HEK293T (cell line): Measurements from ENCODE around the gene BTAF1.

ENCODE experiments used
- BHLHE40 ChIP-seq: fragments of 450-650 bp; IDR thresholded peaks from 2 replicates; pipeline ENCODE4 v1.6.1; 2016; ENCODE audit warnings: mild to moderate bottlenecking, moderate library complexity, borderline replicate concordance
- CTBP1 ChIP-seq: fragments of 450-650 bp; IDR thresholded peaks from 2 replicates; pipeline ENCODE4 v1.6.1; 2016; ENCODE audit warnings: borderline replicate concordance
- ELF4 ChIP-seq: fragments of 450-650 bp; IDR thresholded peaks from 2 replicates; pipeline ENCODE4 v1.6.1; 2017; ENCODE audit warnings: antibody characterized with exemption
- FOXA1 ChIP-seq: fragments of 450-650 bp; IDR thresholded peaks from 2 replicates; pipeline ENCODE4 v1.6.1; 2016; ENCODE audit warnings: mild to moderate bottlenecking
- FOXK2 ChIP-seq: fragments of 450-650 bp; IDR thresholded peaks from 2 replicates; pipeline ENCODE4 v1.6.1; 2016; ENCODE audit warnings: mild to moderate bottlenecking
- FOXM1 ChIP-seq: fragments of 450-650 bp; IDR thresholded peaks from 2 replicates; pipeline ENCODE4 v1.6.1; 2017; ENCODE audit warnings: mild to moderate bottlenecking, borderline replicate concordance
- HDGF ChIP-seq: fragments of 450-650 bp; IDR thresholded peaks from 2 replicates; pipeline ENCODE4 v1.6.1; 2017; ENCODE audit warnings: antibody characterized with exemption, borderline replicate concordance
- LEF1 ChIP-seq: fragments of 450-650 bp; IDR thresholded peaks from 2 replicates; pipeline ENCODE4 v1.6.1; 2017; ENCODE audit warnings: mild to moderate bottlenecking, borderline replicate concordance
- NFRKB ChIP-seq: fragments of 450-650 bp; IDR thresholded peaks from 2 replicates; pipeline ENCODE4 v1.6.1; 2016; ENCODE audit warnings: mild to moderate bottlenecking, moderate library complexity
- SUZ12 ChIP-seq: fragments of 450-650 bp; IDR thresholded peaks from 2 replicates; pipeline ENCODE4 v1.6.1; 2016; ENCODE audit warnings: mild to moderate bottlenecking
- TARDBP ChIP-seq: fragments of 450-650 bp; IDR thresholded peaks from 2 replicates; pipeline ENCODE4 v1.6.1; 2016
- ZNF384 ChIP-seq: fragments of 450-650 bp; IDR thresholded peaks from 2 replicates; pipeline ENCODE4 v1.6.1; 2016

DNA sequence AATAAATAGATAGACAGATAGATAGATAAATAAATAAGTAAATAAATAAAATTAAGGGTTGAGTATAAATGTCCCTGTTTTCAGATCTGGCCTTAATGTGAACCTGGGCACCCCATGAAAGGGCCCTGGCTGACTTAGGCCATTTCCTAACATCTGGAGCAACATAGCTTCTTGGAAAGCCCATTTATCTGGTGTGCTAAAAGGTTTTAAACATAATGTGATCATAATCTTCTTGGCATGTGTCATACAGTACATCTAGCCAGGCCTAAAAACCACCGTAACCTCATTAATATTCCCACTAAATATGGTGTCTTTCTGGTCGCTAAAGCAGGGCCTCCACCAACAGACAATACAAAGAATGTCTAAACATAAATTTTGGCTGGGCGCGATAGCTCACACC lies 142.8 kb downstream of the BTAF1 start:
- TF ChIP-seq HDGF (no peak), BHLHE40 (no peak), TARDBP (no peak), FOXK2 (no peak), CTBP1 (no peak), SUZ12 (no peak), FOXM1 (no peak), LEF1 (no peak), NFRKB (no peak), FOXA1 (no peak), ELF4 (no peak), ZNF384 (no peak)
